ENCODE measurements around the gene SERPIND1.

- TF ChIP-seq, protein P1, sequence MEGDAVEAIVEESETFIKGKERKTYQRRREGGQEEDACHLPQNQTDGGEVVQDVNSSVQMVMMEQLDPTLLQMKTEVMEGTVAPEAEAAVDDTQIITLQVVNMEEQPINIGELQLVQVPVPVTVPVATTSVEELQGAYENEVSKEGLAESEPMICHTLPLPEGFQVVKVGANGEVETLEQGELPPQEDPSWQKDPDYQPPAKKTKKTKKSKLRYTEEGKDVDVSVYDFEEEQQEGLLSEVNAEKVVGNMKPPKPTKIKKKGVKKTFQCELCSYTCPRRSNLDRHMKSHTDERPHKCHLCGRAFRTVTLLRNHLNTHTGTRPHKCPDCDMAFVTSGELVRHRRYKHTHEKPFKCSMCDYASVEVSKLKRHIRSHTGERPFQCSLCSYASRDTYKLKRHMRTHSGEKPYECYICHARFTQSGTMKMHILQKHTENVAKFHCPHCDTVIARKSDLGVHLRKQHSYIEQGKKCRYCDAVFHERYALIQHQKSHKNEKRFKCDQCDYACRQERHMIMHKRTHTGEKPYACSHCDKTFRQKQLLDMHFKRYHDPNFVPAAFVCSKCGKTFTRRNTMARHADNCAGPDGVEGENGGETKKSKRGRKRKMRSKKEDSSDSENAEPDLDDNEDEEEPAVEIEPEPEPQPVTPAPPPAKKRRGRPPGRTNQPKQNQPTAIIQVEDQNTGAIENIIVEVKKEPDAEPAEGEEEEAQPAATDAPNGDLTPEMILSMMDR (IDR thresholded peaks at IDR 0.05), result no peak
- TF ChIP-seq POLR2A (IDR thresholded peaks at IDR 0.05), result no peak
Measured at GRCh38 chr22:20766530-20766929, 7.4 kb upstream of the SERPIND1 start.
